Neural cell (in vitro differentiated cells): Measurements from ENCODE around the gene SERPINA3.

ENCODE experiments used
- CTCF ChIP-seq: fragments of 450-650 bp; IDR thresholded peaks from 2 replicates; pipeline ENCODE4 v1.5.1; 2014; ENCODE audit warnings: antibody characterized with exemption, mild to moderate bottlenecking, moderate library complexity; ENCODE audit not compliant: poor library complexity, severe bottlenecking
- EP300 ChIP-seq: fragments of 450-650 bp; conservative IDR thresholded peaks from 2 replicates; pipeline ENCODE4 v1.6.1; 2014; ENCODE audit warnings: antibody characterized with exemption, mild to moderate bottlenecking, moderate library complexity; ENCODE audit not compliant: poor library complexity, severe bottlenecking
- EZH2 ChIP-seq: fragments of 200-600, 300-800 bp; shearing (Covaris generic), sonication (generic); IDR thresholded peaks from 2 replicates; pipeline ENCODE4 v1.6.1; 2014; ENCODE audit warnings: antibody characterized with exemption, low read length, borderline replicate concordance, mild to moderate bottlenecking; ENCODE audit not compliant: insufficient read depth, poor library complexity, severe bottlenecking
- RAD21 ChIP-seq: fragments of 450-650 bp; conservative IDR thresholded peaks from 2 replicates; pipeline ENCODE4 v1.6.1; 2014; ENCODE audit warnings: antibody characterized with exemption, mild to moderate bottlenecking, moderate library complexity
- TAF1 ChIP-seq: IDR thresholded peaks from 2 replicates; pipeline ENCODE4 v1.6.1; 2012; ENCODE audit warnings: low read depth

DNA sequence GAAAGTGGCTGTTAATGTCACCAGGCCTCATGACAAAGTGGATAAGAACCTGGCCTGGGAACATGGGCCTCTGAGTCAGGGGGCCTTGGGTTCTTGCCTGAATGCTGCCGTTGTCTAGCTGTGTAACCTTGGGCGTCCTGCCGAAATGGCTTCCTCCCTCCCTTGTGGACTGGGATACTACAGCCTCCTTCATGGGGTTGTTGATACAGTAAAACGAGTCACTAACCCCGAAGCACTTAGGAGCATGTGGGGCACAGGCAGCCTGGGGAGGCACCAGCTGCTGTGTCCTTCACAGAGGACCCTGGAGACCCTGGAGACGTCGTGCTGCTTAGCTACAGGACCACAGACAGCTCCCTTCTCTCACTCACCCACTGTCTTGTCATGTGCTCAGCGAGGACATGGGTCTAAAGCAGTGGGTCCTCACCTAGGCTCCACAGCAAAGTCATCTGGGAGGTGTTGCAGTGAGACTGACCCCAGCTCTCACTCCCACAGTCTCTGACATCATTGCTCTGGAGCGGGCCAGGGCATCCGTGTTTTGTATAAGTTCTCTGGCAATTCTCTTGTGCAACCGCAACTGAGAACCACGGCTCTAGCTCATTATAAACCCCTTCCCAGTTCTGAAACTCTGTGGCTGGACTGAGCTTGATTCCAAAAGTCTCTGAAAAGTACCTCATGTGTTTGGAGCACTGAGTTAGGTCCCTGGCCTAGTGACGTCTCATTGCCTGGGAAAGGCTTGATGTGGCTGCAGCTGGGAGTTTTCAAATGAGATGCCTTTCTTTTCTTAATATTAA lies 42.1 kb downstream of the SERPINA3 start:
- TF ChIP-seq EZH2 (no peak), CTCF (no peak), TAF1 (no peak), RAD21 (no peak), EP300 (no peak)
